Neural cell (in vitro differentiated cells): Measurements from ENCODE around the gene DENND6A. TPM values are rescaled to one million over a fixed set of nuclear protein-coding genes. Genes with fewer than 3 reads are reported as not detected.

Experiments
- H2AFZ ChIP-seq: fragments of 200-600, 300-800 bp; sonication (generic), shearing (Covaris generic); 2 replicates; pipeline ENCODE4 v1.6.0; 2014; ENCODE audit warnings: low read depth, mild to moderate bottlenecking, antibody characterized with exemption, low read length, moderate library complexity
- H3F3A ChIP-seq: fragments of 200-600 bp; shearing (Covaris generic); 2 replicates; pipeline ENCODE4 v1.6.1; 2016; ENCODE audit warnings: mild to moderate bottlenecking, moderate library complexity, mixed read lengths, antibody characterized with exemption, low read length; ENCODE audit not compliant: insufficient read depth, poor library complexity, severe bottlenecking
- H3K27ac ChIP-seq: fragments of 200-600, 300-800 bp; sonication (generic), shearing (Covaris generic); 2 replicates; pipeline ENCODE4 v1.5.1; 2014; ENCODE audit warnings: mild to moderate bottlenecking, low read length, moderate library complexity
- H3K27me3 ChIP-seq: fragments of 300-800, 200-600 bp; sonication (generic), shearing (Covaris generic); 2 replicates; pipeline ENCODE4 v1.6.0; 2014; ENCODE audit warnings: mild to moderate bottlenecking, low read depth, low read length, moderate library complexity; ENCODE audit not compliant: insufficient read depth
- H3K36me3 ChIP-seq: fragments of 300-800, 200-600 bp; sonication (generic), shearing (Covaris generic); 2 replicates; pipeline ENCODE4 v1.5.1; 2014; ENCODE audit warnings: mild to moderate bottlenecking, antibody characterized with exemption, low read length, moderate library complexity; ENCODE audit not compliant: insufficient read depth
- H3K4me2 ChIP-seq: fragments of 300-800, 200-600 bp; sonication (generic), shearing (Covaris generic); 2 replicates; pipeline ENCODE4 v1.6.0; 2014; ENCODE audit warnings: mild to moderate bottlenecking, low read length
- H3K4me3 ChIP-seq: fragments of 300-800, 200-600 bp; sonication (generic), shearing (Covaris generic); 2 replicates; pipeline ENCODE4 v1.5.1; 2014; ENCODE audit warnings: mild to moderate bottlenecking, low read length, moderate library complexity
- H3K79me2 ChIP-seq: fragments of 200-600 bp; shearing (Covaris generic); replicated peaks from 2 replicates; pipeline ENCODE4 v1.6.0; 2014; ENCODE audit warnings: mild to moderate bottlenecking, low read length, moderate library complexity; ENCODE audit not compliant: insufficient read depth
- H3K9ac ChIP-seq: fragments of 300-800, 200-600 bp; sonication (generic), shearing (Covaris generic); 2 replicates; pipeline ENCODE4 v1.6.1; 2016; ENCODE audit warnings: mild to moderate bottlenecking, low read length, mixed read lengths
- H3K9me2 ChIP-seq: fragments of 200-600 bp; shearing (Covaris generic); 2 replicates; pipeline ENCODE4 v1.6.1; 2016; ENCODE audit warnings: mild to moderate bottlenecking, low read length, mixed read lengths; ENCODE audit not compliant: insufficient read depth
- H3K9me3 ChIP-seq: fragments of 200-600, 300-800 bp; sonication (generic), shearing (Covaris generic); 2 replicates; pipeline ENCODE4 v1.6.1; 2016; ENCODE audit warnings: mild to moderate bottlenecking, mixed run types, low read length, moderate library complexity, mixed read lengths
- H4K20me1 ChIP-seq: fragments of 200-600 bp; shearing (Covaris generic); 2 replicates; pipeline ENCODE4 v1.6.1; 2016; ENCODE audit warnings: mild to moderate bottlenecking, mixed run types; ENCODE audit not compliant: insufficient read depth
- EP300 ChIP-seq: fragments of 450-650 bp; conservative IDR thresholded peaks from 2 replicates; pipeline ENCODE4 v1.6.1; 2014; ENCODE audit warnings: antibody characterized with exemption, mild to moderate bottlenecking, moderate library complexity; ENCODE audit not compliant: poor library complexity, severe bottlenecking
- EZH2 ChIP-seq: fragments of 200-600, 300-800 bp; shearing (Covaris generic), sonication (generic); IDR thresholded peaks from 2 replicates; pipeline ENCODE4 v1.6.1; 2014; ENCODE audit warnings: antibody characterized with exemption, low read length, borderline replicate concordance, mild to moderate bottlenecking; ENCODE audit not compliant: insufficient read depth, poor library complexity, severe bottlenecking
- MXI1 ChIP-seq: fragments of 450-650 bp; conservative IDR thresholded peaks from 2 replicates; pipeline ENCODE4 v1.6.1; 2014; ENCODE audit warnings: antibody characterized with exemption, mild to moderate bottlenecking; ENCODE audit not compliant: poor library complexity, severe bottlenecking
- POLR2AphosphoS5 ChIP-seq: IDR thresholded peaks from 2 replicates; pipeline ENCODE4 v1.6.1; 2012
- RAD21 ChIP-seq: fragments of 450-650 bp; conservative IDR thresholded peaks from 2 replicates; pipeline ENCODE4 v1.6.1; 2014; ENCODE audit warnings: antibody characterized with exemption, mild to moderate bottlenecking, moderate library complexity
- SMC3 ChIP-seq: fragments of 450-650 bp; conservative IDR thresholded peaks from 2 replicates; pipeline ENCODE4 v1.6.1; 2014; ENCODE audit warnings: antibody characterized with exemption, mild to moderate bottlenecking, moderate library complexity; ENCODE audit not compliant: poor library complexity
- TAF1 ChIP-seq: IDR thresholded peaks from 2 replicates; pipeline ENCODE4 v1.6.1; 2012; ENCODE audit warnings: low read depth
- polyA plus RNA-seq: library from polyadenylated mRNA; depleted of rRNA; stranded (reverse); fragments of >200 nt; gene quantifications from 2 replicates; pipeline ENCODE4 v1.2.3, GENCODE V29; 2014
- TF ChIP-seq, protein P1 (sequence below): IDR thresholded peaks from 2 replicates; pipeline ENCODE4 v1.6.1; 2012; ENCODE audit warnings: borderline replicate concordance
- TF ChIP-seq, protein P2 (sequence below): fragments of 450-650 bp; IDR thresholded peaks from 2 replicates; pipeline ENCODE4 v1.5.1; 2014; ENCODE audit warnings: antibody characterized with exemption, mild to moderate bottlenecking, moderate library complexity; ENCODE audit not compliant: poor library complexity, severe bottlenecking

DENND6A gene
- polyA plus RNA-seq, 1 donor from 2014 or later: 24.0 TPM

- H3K4me3 ChIP-seq: peak overlapping the region; percentile 93
- no peak for TF ChIP-seq RAD21
- TF ChIP-seq, protein P1, sequence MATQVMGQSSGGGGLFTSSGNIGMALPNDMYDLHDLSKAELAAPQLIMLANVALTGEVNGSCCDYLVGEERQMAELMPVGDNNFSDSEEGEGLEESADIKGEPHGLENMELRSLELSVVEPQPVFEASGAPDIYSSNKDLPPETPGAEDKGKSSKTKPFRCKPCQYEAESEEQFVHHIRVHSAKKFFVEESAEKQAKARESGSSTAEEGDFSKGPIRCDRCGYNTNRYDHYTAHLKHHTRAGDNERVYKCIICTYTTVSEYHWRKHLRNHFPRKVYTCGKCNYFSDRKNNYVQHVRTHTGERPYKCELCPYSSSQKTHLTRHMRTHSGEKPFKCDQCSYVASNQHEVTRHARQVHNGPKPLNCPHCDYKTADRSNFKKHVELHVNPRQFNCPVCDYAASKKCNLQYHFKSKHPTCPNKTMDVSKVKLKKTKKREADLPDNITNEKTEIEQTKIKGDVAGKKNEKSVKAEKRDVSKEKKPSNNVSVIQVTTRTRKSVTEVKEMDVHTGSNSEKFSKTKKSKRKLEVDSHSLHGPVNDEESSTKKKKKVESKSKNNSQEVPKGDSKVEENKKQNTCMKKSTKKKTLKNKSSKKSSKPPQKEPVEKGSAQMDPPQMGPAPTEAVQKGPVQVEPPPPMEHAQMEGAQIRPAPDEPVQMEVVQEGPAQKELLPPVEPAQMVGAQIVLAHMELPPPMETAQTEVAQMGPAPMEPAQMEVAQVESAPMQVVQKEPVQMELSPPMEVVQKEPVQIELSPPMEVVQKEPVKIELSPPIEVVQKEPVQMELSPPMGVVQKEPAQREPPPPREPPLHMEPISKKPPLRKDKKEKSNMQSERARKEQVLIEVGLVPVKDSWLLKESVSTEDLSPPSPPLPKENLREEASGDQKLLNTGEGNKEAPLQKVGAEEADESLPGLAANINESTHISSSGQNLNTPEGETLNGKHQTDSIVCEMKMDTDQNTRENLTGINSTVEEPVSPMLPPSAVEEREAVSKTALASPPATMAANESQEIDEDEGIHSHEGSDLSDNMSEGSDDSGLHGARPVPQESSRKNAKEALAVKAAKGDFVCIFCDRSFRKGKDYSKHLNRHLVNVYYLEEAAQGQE: no peak
- TF ChIP-seq EP300: no peak
- TF ChIP-seq MXI1: no peak
- TF ChIP-seq SMC3: no peak
- no peak for TF ChIP-seq POLR2AphosphoS5
- TF ChIP-seq TAF1: no peak
- TF ChIP-seq, protein P2, sequence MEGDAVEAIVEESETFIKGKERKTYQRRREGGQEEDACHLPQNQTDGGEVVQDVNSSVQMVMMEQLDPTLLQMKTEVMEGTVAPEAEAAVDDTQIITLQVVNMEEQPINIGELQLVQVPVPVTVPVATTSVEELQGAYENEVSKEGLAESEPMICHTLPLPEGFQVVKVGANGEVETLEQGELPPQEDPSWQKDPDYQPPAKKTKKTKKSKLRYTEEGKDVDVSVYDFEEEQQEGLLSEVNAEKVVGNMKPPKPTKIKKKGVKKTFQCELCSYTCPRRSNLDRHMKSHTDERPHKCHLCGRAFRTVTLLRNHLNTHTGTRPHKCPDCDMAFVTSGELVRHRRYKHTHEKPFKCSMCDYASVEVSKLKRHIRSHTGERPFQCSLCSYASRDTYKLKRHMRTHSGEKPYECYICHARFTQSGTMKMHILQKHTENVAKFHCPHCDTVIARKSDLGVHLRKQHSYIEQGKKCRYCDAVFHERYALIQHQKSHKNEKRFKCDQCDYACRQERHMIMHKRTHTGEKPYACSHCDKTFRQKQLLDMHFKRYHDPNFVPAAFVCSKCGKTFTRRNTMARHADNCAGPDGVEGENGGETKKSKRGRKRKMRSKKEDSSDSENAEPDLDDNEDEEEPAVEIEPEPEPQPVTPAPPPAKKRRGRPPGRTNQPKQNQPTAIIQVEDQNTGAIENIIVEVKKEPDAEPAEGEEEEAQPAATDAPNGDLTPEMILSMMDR: no peak
- H3K4me2 ChIP-seq: peak overlapping the region; percentile 70
- H3K27me3 ChIP-seq: no peaks in the 10 kb centered on the region
- no peaks in the 10 kb centered on the region for H3K36me3 ChIP-seq
- H4K20me1 ChIP-seq: no peaks in the 10 kb centered on the region
- no peaks in the 10 kb centered on the region for H3K9me3 ChIP-seq
- H3F3A ChIP-seq: no peaks in the 10 kb centered on the region
- peaks cover 38% of the 10 kb centered on the region for H3K79me2 ChIP-seq
- no peak overlapping the region for H2AFZ ChIP-seq
- H3K9me2 ChIP-seq: no peaks in the 10 kb centered on the region
- no peak overlapping the region for H3K27ac ChIP-seq
- peak overlapping the region; percentile 86 for H3K9ac ChIP-seq
Observed at GRCh38 chr3:57691411-57692132, 1.3 kb downstream of the DENND6A start.

- H3K9ac ChIP-seq: no peak overlapping the region
- no peaks in the 10 kb centered on the region for H3K36me3 ChIP-seq
- H3K4me3 ChIP-seq: no peak overlapping the region
- H3K9me3 ChIP-seq: no peaks in the 10 kb centered on the region
- TF ChIP-seq, protein P1: no peak
- TF ChIP-seq MXI1 (no peak), EZH2 (no peak), EP300 (no peak), RAD21 (no peak), SMC3 (no peak), TAF1 (no peak), POLR2AphosphoS5 (no peak)
- TF ChIP-seq, protein P2: no peak
- H3K9me2 ChIP-seq: no peaks in the 10 kb centered on the region
- H2AFZ ChIP-seq: no peak overlapping the region
- H3F3A ChIP-seq: no peaks in the 10 kb centered on the region
- peaks cover 48% of the 10 kb centered on the region for H3K79me2 ChIP-seq
- no peak overlapping the region for H3K27ac ChIP-seq
- H4K20me1 ChIP-seq: no peaks in the 10 kb centered on the region
- no peaks in the 10 kb centered on the region for H3K27me3 ChIP-seq
- H3K4me2 ChIP-seq: no peak overlapping the region
Observed at GRCh38 chr3:57689367-57690053, 3.4 kb downstream of the DENND6A start.
